Bronchus fibroblast of lung (primary cell): Measurements from ENCODE around the gene C1orf122. TPM values are rescaled to one million over a fixed set of nuclear protein-coding genes. Genes with fewer than 3 reads are reported as not detected.

ENCODE experiments used
- total RNA-seq: library from RNA; depleted of rRNA; stranded (reverse); fragments of >200 nt; gene quantifications from 2 replicates; pipeline ENCODE4 v1.2.3, GENCODE V29; 2015

Gene C1orf122
- total RNA-seq, result 62.9 and 66.3 TPM in 2 replicates

GRCh38 chr1:37807555-37808368 lies at the start of gene C1orf122, which contains the start of gene YRDC:
Gene C1orf122, plus strand, starts transcription at chr1:37807790. Its CDS starts 615 bp downstream, at chr1:37808405.
Gene YRDC, minus strand, starts transcription at chr1:37808208. Its CDS starts 28 bp downstream, at chr1:37808180.

GRCh38 chr1:37764888-37765441 lies 42.6 kb upstream of the C1orf122 start, which contains the start of gene EPHA10:
Gene EPHA10, minus strand, starts transcription at chr1:37765120. Its CDS starts 54 bp downstream, at chr1:37765066.

GRCh38 chr1:37793773-37794371 lies 13.7 kb upstream of the C1orf122 start, which contains the start of gene MANEAL:
Gene MANEAL, plus strand, starts transcription at chr1:37793847. Its CDS starts 336 bp downstream, at chr1:37794183.

Other genes starting within 250 kb of the C1orf122 start
- 37.0 and 40.3 TPM in 2 replicates for gene GNL2, start 211.9 kb upstream of the C1orf122 start, total RNA-seq
- gene RSPO1, start 172.9 kb upstream of the C1orf122 start, total RNA-seq, result under 0.01 and 0.17 TPM in 2 replicates
- 45.2 and 47.4 TPM in 2 replicates for gene CDCA8, start 115.3 kb upstream of the C1orf122 start, total RNA-seq
- gene EPHA10, start 42.7 kb upstream of the C1orf122 start, total RNA-seq, result not detected in 2 replicates
- 0.17 and 0.30 TPM in 2 replicates for gene MANEAL, start 13.9 kb upstream of the C1orf122 start, total RNA-seq
- 14.9 and 19.2 TPM in 2 replicates for gene YRDC, start 418 bp downstream of the C1orf122 start, total RNA-seq
- 1.0 and 1.3 TPM in 2 replicates for gene MTF1, start 51.8 kb downstream of the C1orf122 start, total RNA-seq
- 14.8 and 20.4 TPM in 2 replicates for gene INPP5B, start 139.3 kb downstream of the C1orf122 start, total RNA-seq
- gene SF3A3, start 182.2 kb downstream of the C1orf122 start, total RNA-seq, result 60.4 and 71.7 TPM in 2 replicates
- gene FHL3, start 197.7 kb downstream of the C1orf122 start, total RNA-seq, result 26.2 and 27.2 TPM in 2 replicates
- gene UTP11, start 204.9 kb downstream of the C1orf122 start, total RNA-seq, result 49.7 and 73.6 TPM in 2 replicates
- not detected in 2 replicates for gene POU3F1, start 239.0 kb downstream of the C1orf122 start, total RNA-seq